Endothelial cell (in vitro differentiated cells): Measurements from ENCODE around the gene NONO. TPM values are rescaled to one million over a fixed set of nuclear protein-coding genes. Genes with fewer than 3 reads are reported as not detected.
"Not testable (repeated sequence)": the region's sequence is repeated elsewhere in the genome, so short reads cannot be mapped to it uniquely, and the experiment has no call there.

Source experiments
- DNase-seq: peaks from one replicate; pipeline ENCODE4 v3.0.0; 2021; ENCODE audit warnings: low spot score
- H3K27ac Mint-ChIP-seq: one replicate; pipeline ENCODE4 v1.8.0; 2021; ENCODE audit warnings: mixed read lengths, inconsistent platforms; ENCODE audit not compliant: unreplicated experiment
- H3K27me3 Mint-ChIP-seq: one replicate; pipeline ENCODE4 v1.8.0; 2021; ENCODE audit warnings: mild to moderate bottlenecking, moderate library complexity, mixed read lengths, inconsistent platforms; ENCODE audit not compliant: unreplicated experiment
- H3K36me3 Mint-ChIP-seq: one replicate; pipeline ENCODE4 v1.8.0; 2021; ENCODE audit warnings: mild to moderate bottlenecking, low read depth, mixed read lengths, inconsistent platforms; ENCODE audit not compliant: unreplicated experiment
- H3K4me1 Mint-ChIP-seq: one replicate; pipeline ENCODE4 v1.8.0; 2021; ENCODE audit warnings: mild to moderate bottlenecking, mixed read lengths, inconsistent platforms; ENCODE audit not compliant: unreplicated experiment
- H3K4me3 Mint-ChIP-seq: one replicate; pipeline ENCODE4 v1.8.0; 2021; ENCODE audit warnings: mild to moderate bottlenecking, mixed read lengths, inconsistent platforms; ENCODE audit not compliant: unreplicated experiment
- H3K9me3 Mint-ChIP-seq: one replicate; pipeline ENCODE4 v1.8.0; 2021; ENCODE audit warnings: mixed read lengths, inconsistent platforms; ENCODE audit not compliant: unreplicated experiment
- total RNA-seq: library from RNA; stranded (reverse); fragmentation: NEBNext Ultra II Directional; extraction: Animal tissue kit (Norgen Biotek cat#: 25700); gene quantifications from one replicate; pipeline ENCODE4 v1.2.1, GENCODE V29; 2021; ENCODE audit not compliant: unreplicated experiment
- TF ChIP-seq, protein P1 (sequence below): fragments of 200-600 bp; sonication (generic); IDR thresholded peaks from one replicate; pipeline ENCODE4 v1.5.0; 2021; ENCODE audit warnings: antibody characterized with exemption; ENCODE audit not compliant: unreplicated experiment

Gene NONO
- total RNA-seq, 1 donor from 2014 or later, result 549 TPM

DNA sequence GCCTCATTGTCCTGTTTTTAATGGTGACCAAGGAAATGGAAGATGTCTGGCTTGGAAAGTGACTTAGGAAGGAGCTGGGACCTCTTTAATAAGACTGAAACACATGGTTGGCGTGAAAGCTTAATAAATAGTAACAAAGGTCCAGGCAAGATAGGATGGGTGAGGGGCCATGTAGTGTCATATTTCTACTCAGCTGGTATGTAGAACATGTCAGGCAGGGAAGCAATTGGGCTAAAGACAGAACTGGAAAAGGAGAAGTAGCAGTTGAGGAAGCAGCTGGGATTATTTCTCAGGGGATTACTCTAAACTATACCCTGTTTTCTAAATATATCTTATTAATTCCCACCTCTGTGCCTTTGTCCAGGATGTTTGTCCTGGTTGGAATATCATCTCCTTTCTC is 36.7 kb downstream of the NONO start:
- no peak for DNase-seq
- no peaks in the 10 kb centered on the region for H3K9me3 Mint-ChIP-seq
- TF ChIP-seq, protein P1, sequence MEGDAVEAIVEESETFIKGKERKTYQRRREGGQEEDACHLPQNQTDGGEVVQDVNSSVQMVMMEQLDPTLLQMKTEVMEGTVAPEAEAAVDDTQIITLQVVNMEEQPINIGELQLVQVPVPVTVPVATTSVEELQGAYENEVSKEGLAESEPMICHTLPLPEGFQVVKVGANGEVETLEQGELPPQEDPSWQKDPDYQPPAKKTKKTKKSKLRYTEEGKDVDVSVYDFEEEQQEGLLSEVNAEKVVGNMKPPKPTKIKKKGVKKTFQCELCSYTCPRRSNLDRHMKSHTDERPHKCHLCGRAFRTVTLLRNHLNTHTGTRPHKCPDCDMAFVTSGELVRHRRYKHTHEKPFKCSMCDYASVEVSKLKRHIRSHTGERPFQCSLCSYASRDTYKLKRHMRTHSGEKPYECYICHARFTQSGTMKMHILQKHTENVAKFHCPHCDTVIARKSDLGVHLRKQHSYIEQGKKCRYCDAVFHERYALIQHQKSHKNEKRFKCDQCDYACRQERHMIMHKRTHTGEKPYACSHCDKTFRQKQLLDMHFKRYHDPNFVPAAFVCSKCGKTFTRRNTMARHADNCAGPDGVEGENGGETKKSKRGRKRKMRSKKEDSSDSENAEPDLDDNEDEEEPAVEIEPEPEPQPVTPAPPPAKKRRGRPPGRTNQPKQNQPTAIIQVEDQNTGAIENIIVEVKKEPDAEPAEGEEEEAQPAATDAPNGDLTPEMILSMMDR, result no peak
- no peak overlapping the region for H3K4me3 Mint-ChIP-seq
- H3K27ac Mint-ChIP-seq, result no peak overlapping the region
- peaks cover 18% of the 10 kb centered on the region for H3K36me3 Mint-ChIP-seq
- peaks cover 1% of the 10 kb centered on the region for H3K27me3 Mint-ChIP-seq
- H3K4me1 Mint-ChIP-seq, result no peaks in the 10 kb centered on the region

DNA sequence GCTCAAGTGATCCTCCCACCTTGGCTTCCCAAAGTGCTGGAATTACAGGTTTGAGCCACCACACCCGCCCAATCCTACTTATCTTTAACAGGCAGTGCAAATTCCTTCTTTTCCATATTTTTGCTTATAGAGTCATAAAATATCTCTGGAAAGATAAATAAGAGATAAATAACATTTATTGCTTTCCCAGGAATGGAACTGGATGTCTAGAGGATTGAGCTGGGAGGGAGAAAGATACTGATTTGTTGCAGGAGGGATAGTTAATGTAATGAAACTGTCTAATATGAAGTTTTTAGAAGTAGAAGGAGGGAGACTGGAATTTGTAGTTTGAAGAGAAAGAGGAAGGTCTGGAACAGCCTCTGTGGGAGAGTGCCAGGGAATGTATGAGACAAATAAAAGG is 38.3 kb downstream of the NONO start:
- Mint-ChIP-seq H3K27me3 (peaks cover 1% of the 10 kb centered on the region), H3K4me3 (no peak overlapping the region), H3K36me3 (peaks cover 15% of the 10 kb centered on the region), H3K27ac (no peak overlapping the region), H3K9me3 (no peaks in the 10 kb centered on the region), H3K4me1 (no peaks in the 10 kb centered on the region)
- no peak for DNase-seq
- TF ChIP-seq, protein P1, result no peak

DNA sequence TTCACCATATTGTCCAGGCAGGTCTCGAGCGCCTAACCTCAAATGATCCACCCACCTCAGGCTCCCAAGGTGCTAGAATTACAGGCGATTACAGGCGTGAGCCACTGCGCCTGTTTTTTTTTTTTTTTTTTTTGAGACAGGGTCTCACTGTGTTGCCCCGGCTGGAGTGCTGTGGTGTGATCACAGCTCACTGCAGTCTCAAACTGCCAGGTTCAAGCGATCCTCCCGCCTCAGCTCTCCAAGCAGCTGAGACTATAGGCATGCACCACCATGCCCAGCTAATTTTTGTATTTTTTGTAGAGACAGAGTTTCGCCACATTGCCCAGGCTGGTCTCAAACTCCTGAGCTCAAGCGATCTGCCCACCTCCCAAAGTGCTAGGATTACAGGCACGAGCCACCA is 41.0 kb downstream of the NONO start:
- not testable (repeated sequence) for H3K27ac Mint-ChIP-seq, H3K27me3 Mint-ChIP-seq, H3K4me1 Mint-ChIP-seq, H3K4me3 Mint-ChIP-seq, DNase-seq, H3K9me3 Mint-ChIP-seq
- peaks cover 21% of the 10 kb centered on the region for H3K36me3 Mint-ChIP-seq

- no peak for DNase-seq
- H3K4me1 Mint-ChIP-seq, result no peaks in the 10 kb centered on the region
- no peaks in the 10 kb centered on the region for H3K9me3 Mint-ChIP-seq
- no peak overlapping the region for H3K27ac Mint-ChIP-seq
- TF ChIP-seq, protein P1, result no peak
- H3K36me3 Mint-ChIP-seq, result peaks cover 21% of the 10 kb centered on the region
- H3K27me3 Mint-ChIP-seq, result peaks cover 1% of the 10 kb centered on the region
- no peak overlapping the region for H3K4me3 Mint-ChIP-seq
Measured at GRCh38 chrX:71326394-71326793, 43.0 kb downstream of the NONO start.

DNA sequence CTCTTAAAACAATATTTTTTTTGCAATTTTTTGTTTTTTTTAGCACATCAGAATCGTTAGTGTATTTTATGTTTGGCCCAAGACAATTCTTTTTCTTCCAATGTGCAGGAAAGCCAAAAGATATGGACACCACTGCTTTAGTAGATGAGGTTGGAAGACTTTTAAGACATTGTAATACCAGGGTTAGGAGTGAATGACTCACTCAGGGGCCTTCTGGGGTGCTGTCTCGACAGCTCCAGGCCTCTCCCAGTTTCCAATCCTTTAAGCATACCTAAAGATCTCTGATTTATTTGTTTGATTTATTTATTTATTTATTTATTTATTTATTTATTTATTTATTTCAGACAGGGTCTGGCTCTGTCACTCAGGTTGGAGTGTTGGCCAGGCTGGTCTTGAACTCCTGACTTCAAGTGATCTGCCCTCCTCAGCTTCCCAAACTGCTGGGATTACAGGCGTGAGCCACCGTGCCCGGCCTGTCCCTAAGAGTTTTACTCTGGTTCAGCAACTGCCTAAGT is 65.8 kb downstream of the NONO start:
- DNase-seq, H3K4me1 Mint-ChIP-seq, H3K27ac Mint-ChIP-seq, H3K9me3 Mint-ChIP-seq, H3K4me3 Mint-ChIP-seq, H3K27me3 Mint-ChIP-seq, H3K36me3 Mint-ChIP-seq: not testable (repeated sequence)

DNA sequence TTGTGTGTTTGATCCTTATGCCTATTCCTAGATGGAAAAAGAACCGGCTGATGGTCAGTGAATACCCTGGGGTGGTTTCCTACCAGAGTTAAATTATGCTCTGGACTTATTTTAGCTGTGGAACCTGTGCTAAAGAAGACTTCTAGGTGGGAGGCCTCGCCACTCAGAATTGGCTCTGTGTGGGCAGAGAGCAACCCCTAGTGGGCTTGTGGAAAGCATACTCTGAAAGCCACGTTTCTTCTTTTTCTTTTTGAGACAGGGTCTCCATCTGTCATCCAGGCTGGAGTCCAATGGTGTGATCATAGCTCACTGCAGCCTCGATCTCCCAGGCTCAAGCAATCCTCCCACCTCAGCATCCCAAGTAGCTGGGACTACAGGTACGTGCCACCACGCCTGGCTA is 66.4 kb downstream of the NONO start:
- H3K27ac Mint-ChIP-seq, H3K27me3 Mint-ChIP-seq, H3K4me3 Mint-ChIP-seq, H3K36me3 Mint-ChIP-seq, DNase-seq, H3K4me1 Mint-ChIP-seq, H3K9me3 Mint-ChIP-seq: not testable (repeated sequence)

Other genes with a start within 250 kb of the NONO start
- gene SNX12, start 215.3 kb upstream of the NONO start, total RNA-seq, result 95.0 TPM
- gene FOXO4, start 187.8 kb upstream of the NONO start, total RNA-seq, result 16.4 TPM
- gene CXorf65, start 176.9 kb upstream of the NONO start, total RNA-seq, result not detected
- gene IL2RG, start 172.1 kb upstream of the NONO start, total RNA-seq, result not detected
- 128 TPM for gene MED12, start 165.0 kb upstream of the NONO start, total RNA-seq
- 1.7 TPM for gene NLGN3, start 138.8 kb upstream of the NONO start, total RNA-seq
- gene GJB1, start 60.4 kb upstream of the NONO start, total RNA-seq, result not detected
- 78.1 TPM for gene ZMYM3, start 29.5 kb upstream of the NONO start, total RNA-seq
- 2.8 TPM for gene ITGB1BP2, start 18.1 kb downstream of the NONO start, total RNA-seq
- 50.6 TPM for gene TAF1, start 82.7 kb downstream of the NONO start, total RNA-seq
- 139 TPM for gene OGT, start 249.5 kb downstream of the NONO start, total RNA-seq